22Rv1 (cell line): ENCODE results near the gene SYT9.

ENCODE experiments used
- H3K27ac ChIP-seq: fragments of 450-650 bp; 2 replicates; pipeline ENCODE4 v1.5.1; 2017
- CTCF ChIP-seq: fragments of 450-650 bp; IDR thresholded peaks from 2 replicates; pipeline ENCODE4 v1.5.1; 2017; ENCODE audit warnings: mild to moderate bottlenecking
- ZFX ChIP-seq: fragments of 450-650 bp; IDR thresholded peaks from 2 replicates; pipeline ENCODE4 v1.6.1; 2017; ENCODE audit warnings: antibody characterized with exemption, borderline replicate concordance

Gene SYT9

GRCh38 chr11:7421136-7421535 lies 169.4 kb downstream of the SYT9 start:
- TF ChIP-seq ZFX (no peak), CTCF (no peak)
- no peak overlapping the region for H3K27ac ChIP-seq

DNA sequence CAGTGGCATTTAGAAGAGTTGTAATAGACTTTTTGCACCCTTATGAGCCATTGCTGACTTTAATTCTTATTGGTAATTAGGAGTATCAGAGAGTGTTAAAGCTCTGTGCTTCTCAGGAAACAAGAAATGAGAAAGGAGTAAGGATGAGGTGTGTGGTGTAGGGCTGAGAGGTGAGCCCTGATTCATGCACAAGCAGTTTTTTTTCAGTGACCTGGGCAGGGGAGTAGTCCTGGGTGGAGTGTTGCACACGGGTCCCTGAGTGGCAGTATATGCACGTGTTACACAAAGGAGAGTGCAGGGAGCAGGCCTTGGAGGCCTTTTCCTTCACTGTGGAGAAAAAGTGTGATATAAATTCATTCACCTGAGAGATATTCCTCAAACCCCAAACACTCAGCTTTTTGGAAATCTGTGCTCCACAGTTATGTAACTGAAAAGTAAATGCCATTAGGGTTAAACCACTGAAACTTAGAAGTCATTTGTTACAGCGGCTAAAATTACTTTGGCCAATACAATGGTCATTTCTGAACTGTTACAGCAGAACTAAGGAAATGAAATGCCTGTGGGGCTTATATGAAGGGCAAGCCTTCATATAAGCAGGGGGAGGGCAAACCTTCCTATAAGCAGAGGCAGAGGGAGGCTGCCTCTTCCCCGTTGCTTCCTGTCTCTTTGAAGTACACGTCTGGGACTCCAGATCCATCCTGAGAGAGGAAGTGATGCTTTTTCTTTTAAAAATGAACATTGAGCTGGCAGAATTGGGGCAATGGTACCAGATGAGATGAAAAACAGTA lies 171.0 kb downstream of the SYT9 start:
- H3K27ac ChIP-seq, result no peak overlapping the region
- no peak for TF ChIP-seq CTCF
- TF ChIP-seq ZFX, result no peak

DNA sequence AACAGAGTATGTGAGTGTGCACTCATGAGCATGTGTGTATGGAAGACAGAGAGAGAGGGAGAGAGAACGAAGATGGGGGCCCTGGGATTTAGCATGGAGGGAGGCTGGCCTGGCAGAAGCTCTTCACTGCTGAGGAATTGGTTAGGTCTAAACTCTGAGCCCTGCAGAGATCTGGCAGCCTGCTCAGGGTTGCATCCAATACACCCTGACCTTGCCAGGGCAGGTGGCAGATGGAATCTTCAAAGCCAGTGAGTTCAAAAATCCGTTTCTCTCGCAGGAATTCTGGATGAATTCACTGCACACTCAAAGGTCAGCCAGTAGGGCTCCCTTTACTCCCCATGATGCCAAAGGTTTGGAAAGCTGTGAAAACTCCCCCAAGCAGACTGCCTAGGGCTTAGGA lies 172.2 kb downstream of the SYT9 start:
- TF ChIP-seq ZFX (no peak), CTCF (no peak)

DNA sequence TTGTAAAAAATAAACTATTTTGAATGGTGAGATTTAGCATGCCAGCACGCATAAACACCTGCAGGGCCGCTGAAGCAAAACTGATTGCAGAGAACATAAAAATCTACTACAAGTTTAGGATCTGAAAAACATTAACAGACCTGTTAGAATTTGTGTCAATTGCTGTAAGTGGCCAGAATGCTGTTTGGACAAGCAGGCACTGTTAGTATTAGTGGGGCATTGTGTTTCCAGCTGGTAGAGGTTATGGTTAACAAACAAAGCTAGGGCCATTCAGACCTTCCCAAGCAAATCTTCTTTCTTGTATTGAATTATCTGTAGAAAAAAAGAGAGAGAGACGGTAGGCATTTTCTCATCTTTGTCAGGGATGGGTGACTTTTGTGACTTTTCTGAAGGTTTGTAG lies 176.0 kb downstream of the SYT9 start:
- TF ChIP-seq ZFX (no peak), CTCF (no peak)
- H3K27ac ChIP-seq, result no peak overlapping the region

More for the DNA sequence above, 172.2 kb downstream of the SYT9 start:
- no peak overlapping the region for H3K27ac ChIP-seq

- no peak overlapping the region for H3K27ac ChIP-seq
- no peak for TF ChIP-seq ZFX
Observed at GRCh38 chr11:7428196-7428595, 176.5 kb downstream of the SYT9 start.

- no peak overlapping the region for H3K27ac ChIP-seq
- TF ChIP-seq CTCF, result no peak
- TF ChIP-seq ZFX, result no peak
Observed at GRCh38 chr11:7430496-7430895, 178.8 kb downstream of the SYT9 start.

DNA sequence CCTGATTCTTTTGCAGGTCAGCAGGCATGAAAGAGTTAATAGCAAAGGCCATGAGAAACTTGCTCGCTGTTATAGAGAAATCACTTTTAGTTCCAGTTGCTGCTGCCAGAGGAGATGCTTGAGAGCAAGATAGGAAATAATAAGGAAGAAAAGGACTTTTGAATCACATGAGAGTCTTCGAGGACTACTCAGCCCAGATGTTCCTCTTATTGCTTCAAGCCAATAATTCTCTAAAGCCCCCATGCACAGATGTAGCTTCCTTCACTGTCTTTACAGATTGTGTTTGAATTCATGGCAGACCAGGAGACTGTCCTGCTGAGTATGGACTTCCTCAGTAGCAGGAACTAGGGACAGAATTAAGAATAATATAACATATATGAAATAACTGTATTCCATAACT lies 183.5 kb downstream of the SYT9 start:
- H3K27ac ChIP-seq, result no peak overlapping the region
- TF ChIP-seq ZFX, result no peak
- no peak for TF ChIP-seq CTCF

GRCh38 chr11:7436146-7436545 lies 184.4 kb downstream of the SYT9 start:
- TF ChIP-seq ZFX, result no peak
- TF ChIP-seq CTCF, result no peak
- H3K27ac ChIP-seq, result no peak overlapping the region
